Measurements from ENCODE around the gene MAL.

Gene MAL

DNA sequence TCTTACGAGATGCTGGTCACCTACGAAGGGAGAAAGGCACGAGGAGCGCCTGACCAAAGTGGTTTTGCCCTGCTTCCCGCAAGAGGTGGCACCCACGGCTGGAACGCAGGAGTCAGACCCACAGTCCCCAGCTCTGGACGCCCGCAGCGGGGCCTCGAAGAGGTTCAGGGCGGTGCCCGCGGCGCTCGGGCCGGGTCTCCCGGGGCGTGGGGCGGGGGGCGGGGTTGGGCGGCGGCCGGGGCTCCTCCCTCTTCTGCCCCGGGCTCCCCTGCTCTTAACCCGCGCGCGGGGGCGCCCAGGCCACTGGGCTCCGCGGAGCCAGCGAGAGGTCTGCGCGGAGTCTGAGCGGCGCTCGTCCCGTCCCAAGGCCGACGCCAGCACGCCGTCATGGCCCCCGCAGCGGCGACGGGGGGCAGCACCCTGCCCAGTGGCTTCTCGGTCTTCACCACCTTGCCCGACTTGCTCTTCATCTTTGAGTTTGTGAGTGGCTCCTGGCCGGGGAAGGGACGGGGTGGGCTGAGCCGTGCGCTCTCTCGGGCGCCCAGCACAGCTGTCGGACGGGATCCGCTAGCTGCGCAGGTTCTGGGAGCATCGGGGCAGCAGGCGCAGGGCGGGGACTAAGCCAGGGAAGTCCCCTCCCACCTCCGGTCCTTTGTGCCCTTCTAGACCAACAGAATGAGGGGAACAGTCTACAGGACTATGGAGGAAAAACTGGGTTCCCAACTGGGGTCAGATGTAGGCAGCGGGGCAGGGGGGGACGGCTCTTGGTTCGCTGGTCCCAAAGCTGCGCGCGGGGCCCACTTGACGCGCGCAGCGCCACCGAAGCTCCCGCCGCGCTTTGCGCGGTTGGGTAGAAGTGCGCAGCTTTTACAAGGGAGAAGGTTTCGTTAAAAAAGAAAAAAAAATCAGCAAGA is at the start of gene MAL:
Gene MAL, plus strand, starts transcription at position 303 of the 914 bp plus-strand sequence. Its CDS starts 85 bp downstream, at position 388.
- peak in 44 of 58 donors; percentile 13 to 84 (median 65) for DNase-seq

DNA sequence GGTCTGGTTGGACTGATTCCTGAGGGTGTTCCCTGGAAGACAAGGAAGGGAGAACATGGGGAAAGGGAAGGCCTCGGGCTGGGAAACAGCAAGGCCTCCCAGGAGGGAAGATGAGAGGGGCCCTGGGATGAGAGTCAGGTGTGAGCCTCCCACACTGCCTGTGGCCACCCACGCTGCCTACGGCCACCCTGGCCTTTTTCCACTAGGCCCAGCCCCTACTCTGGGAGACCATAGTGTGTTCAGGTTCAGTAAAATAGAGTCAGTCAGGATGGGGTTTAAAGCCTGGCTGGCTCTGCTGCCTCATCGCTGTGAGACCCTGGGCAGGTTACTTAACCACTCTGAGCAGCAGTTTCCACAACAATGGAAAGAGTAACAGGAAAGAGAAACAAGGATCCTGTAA is 47.7 kb upstream of the MAL start:
- no peak for DNase-seq

DNA sequence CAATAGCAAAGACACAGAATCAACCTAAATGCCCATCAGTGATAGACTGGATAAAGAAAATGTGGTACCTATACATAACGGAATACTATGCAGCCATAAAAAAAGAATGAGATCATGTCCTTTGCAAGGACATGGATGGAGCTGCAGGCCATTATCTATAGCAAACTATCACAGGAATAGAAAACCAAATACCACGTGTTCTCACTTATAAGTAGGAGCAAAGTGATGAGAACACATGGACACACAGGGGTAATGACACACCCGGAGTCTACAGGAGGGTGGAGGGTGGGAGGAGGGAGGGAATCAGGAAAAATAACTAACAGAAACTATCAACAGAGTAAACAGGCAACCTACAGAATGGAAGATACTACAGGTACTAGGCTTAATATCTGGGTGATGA is 46.6 kb upstream of the MAL start:
- no peak for DNase-seq

DNA sequence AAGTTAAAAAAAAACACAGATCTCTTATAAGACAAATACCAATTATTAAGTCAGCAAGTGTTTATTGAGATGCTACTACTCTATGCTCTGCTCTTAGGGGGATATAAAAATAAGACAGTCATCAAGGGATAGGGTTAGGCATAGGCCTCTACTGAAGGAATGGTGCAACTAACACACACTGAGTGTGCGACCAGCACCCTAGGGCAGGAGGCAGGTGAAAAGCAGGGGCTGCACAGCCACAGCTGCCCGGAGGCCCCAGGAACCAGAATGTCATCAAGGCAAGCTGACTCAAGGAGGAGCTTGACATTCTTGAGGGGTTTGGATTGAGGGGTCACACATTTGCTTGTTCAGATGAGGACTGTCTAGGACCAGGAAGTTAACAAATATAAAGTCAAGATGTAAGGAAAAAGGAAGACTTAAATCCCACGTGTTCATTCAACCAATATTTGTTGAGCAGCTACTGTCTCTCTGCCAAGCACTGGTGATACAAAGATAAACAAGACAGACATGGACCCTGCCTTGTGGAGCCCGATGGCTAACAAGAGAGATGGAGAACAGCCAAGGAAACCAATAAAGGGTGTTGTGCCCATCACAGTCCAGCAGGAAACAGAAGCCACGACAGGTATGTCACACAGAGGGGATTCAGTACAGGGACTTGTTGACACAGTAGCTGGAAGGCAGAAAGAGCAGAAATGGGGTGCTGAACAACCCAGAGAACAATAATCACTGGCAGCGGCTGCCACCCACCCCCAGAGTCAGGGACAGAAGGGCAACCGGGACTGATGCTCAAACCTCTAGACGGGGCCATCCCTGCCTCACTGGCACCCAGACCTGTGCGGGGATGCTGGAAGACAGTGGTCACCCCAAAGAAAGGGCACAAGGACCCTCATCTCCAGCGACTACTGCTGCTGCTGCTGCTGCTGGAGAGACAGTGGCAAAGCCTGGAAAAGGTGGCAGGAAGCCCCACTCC is 45.8 kb upstream of the MAL start:
- DNase-seq: no peak

DNA sequence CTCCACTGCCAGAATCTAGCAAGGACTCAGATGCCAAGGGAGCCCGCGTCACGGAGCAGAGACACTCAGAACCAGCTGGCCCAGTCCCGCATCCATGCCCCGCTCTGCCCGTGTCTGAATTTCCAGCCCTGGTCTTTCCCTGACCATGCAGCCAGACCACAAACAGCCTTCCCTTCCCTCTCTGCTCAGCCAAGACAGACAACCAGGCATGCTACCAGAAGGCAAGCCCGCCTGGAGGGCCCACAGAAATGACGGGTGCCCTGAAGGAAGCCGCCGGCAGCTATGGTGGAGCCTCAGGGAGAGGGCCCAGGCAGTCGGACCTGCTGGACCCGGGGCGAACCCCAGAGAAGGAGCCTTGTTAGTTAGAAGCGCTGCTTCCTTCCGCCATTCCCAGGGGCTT is 45.1 kb upstream of the MAL start:
- no peak for DNase-seq

DNA sequence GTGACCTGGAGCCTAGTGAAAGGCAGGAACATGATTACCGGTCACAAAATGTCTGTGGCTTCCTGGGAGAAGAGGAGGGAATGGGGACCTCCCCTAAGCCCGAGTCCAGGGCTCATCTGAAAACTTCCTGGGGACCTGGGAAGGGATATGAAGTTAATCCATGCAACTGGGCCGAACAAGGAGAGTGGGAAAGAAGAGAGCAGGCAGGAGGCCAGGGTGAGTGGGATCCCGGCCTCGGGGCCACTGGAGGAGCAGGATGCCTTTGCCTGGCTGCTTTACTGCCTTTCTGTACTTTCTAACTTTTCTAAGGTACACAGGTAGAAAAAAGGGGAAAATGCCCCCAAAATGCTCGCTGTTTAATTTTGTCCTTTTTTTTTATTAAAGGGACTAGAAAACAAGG is 43.4 kb upstream of the MAL start:
- DNase-seq: no peak

DNA sequence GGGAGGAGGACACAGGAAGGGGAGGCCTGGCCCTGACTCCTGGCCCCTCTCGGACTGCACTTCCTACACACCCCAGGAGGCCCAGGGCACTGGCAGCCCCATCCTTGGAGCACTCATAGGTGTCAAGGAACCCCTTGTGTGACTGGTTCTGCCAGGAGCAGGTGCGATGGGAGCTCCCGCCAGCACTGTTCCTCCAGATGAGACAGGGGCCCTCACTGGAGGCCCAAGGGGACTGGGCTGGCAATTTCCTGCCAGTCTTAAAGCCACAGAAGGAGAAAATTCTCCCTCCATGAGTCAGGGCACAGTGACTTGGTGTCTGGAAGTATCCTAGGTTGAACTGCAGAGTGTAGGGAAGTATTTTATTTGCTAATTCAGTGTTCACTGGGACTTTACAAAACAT is 42.8 kb upstream of the MAL start:
- DNase-seq: no peak

DNA sequence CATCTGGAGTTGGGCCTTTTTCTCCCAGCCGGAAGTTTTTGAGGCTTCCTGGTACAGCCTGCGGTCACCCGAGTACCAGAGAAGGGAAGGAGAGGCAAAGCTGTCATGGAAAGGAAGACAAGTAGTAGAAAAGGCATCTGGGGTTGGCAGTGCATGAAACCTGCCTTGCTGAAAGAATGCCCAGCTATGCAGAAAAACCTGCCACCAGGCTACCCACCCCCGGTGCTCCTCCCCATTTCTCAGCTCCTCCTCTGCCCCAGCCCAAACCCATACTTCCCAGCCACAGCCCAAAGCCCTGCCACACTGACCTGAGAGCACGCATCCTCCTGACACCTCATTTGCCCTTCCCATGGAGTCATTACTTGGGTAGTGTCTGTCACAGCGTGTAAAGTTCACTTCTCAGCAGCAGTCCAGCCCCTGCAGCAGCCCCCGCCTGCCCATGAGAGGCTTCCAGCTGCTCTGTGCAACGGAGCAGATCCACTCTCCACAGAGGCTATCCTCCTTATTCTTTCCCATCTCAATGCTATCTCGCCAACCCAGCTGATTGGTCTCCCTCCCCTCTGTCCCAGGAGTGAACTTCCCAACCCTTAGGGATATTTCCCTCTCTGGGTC is 40.4 kb upstream of the MAL start:
- no peak for DNase-seq

DNA sequence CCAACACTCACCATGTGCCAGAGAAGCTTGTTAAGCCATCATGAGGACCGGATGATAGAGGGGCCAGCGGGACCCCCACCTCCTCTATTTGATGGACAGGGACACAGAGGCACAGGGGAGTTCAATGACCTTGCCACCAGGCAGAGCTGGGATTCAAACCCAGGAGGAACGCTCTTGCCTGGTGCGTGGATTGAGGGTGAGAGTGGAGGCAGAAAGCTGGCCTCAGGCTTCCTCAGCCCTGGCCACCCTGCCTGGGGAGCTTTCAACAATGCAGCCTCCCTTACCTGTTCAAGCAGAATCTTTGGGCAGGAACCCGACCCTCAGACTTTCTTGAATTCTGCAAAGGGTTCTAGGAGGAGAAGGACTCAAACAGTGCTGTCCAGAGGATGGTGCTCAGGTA is 39.9 kb upstream of the MAL start:
- DNase-seq: no peak

DNA sequence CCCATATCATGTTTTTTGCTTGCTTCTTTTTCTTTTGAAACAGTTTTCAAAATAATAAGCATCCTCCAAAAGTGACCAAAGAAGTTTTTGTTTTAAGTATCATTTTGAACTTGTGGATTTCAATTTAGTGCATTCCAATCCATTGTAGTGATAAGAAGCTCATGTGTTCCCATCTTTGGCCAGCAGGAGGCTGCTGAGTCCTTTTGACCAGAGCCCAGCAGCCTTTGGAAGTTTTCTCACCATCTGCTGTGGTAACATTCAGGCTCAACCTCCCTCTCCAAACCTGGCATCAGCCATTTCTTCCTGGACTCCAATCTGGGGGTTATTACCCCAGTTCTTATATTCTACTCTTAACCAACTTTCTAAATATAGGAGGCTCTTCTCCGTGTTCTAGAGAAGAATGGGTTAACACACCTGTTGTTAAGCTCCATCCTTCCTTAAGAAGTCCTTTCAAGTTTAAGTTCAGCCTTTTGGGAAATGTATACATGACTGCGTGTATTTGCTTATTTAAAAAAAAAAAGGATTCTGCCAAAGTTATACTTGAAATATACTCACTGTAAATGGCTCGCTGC is 39.0 kb upstream of the MAL start:
- DNase-seq: peak in 43 of 58 donors; percentile 2 to 68 (median 24)

DNA sequence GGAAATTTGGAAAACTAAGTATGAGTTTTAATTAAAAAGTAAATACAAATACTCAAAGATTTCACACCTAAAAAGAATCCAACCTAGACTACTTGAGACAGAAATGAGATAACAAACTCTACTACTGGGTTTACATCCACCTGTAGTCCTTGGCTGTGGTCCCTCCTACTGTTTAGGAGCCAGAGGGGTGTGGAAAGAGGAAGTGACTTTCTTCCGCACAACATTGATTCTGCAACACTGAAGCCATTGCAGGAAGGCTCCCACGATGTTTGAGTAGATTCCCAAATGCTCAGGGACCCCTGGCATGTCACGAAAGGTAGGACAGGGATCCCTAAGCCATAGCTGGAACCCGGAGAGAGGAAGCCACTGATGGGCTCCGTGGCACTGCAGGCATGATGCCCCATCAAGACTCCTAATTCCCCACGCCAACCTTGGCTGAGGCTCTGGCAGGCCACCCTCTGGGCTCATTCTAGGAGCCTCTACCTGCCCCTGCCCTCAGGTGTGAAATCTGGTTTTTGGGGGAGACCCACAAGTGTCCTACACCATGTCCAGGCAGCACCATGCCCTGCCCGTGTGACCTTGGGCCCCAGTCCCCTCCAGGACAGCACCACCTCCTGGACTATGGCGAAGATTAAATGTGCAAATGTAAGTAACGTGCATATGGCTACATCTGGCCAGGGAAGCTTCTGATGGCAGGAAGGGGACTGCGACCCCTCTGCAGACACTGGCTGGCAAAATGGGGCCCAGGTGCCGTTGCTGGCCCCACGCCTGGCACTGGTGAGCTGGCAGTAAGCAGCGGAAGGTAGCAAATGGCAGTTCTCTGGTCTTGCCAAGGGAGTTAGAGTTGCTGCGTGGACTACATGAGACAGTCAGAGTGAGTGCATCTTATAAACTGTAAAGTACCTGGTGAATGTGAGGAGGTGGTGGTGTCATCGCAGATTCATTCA is 38.2 kb upstream of the MAL start:
- no peak for DNase-seq

DNA sequence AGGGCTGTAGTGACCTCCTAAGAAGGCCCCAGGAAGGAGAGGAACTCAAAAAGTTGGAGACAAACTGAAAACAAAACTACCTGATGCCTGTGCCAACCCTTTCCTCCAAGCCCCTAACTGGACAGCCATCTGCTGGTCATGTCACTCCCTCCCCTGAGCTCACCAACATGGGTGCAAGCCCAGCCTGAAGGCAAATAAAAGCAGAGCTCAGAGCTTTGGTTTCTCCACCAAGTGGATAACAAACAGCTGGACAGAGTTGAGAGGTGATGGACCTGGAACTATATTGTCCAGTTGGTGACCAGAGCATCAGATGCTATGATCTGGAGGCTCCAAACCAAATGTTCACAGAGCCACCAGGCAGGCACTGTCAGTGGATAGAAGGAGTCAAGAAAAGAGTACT is 34.6 kb upstream of the MAL start:
- DNase-seq: no peak

DNA sequence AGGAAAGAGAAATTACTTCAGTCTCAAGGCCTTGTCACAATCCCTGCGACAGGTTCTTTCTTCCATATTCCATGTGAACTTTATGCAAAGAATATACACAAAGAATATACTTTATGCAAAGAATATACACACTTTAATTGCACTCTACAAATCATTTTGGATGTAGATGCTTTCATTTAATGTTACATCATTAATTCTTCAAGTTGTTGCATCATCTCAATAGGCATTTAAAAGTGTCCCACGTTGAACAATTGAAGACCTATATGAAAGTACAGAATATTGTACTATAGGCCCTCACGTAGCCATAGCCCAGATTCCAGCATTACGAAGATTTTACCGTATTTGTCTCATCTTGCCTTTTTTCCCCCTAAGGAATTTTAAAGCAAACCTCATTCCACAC is 33.1 kb upstream of the MAL start:
- DNase-seq: no peak

DNA sequence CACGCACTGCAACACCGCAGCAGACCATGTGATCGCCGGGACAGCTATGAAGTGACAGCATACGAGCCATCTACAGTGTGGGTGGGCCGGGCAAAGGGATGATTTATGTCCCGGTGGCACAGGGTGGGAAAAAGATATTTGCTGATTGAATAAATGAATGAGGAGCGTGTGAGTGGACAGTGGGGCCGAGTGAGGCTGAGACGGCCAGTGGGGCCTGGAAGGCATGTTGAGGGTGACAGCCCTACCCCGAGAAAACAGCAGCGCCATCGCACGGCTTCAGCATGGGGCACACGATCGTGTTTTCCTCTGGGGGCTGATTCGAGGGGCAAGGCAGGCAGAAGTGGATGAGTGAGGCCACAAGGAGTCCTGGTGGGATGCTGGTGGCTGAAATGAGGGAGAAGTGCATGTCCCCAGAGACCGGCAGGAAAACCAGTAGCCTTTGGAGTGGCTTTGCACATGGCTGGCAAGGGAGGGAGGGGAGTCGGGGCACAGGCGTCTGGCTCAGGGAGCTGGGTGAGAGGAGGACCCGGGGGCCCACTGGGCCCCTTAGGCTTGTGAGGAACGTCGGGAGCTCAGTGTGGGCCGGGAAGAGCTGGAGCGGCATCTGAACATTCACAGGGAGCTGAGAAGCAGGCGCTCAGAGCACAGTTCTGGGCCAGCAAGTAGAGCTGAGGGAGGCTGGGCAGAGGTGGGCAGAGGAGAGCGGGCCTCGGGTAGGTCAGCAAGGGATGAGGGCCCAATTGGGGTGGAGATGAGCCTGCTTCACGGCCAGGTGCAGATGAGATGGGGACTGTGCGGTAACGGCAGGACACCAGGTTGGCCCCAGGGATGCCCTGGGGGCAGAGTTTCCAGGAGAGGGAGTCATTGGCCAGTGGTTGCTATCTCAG is 32.1 kb upstream of the MAL start:
- DNase-seq: no peak

DNA sequence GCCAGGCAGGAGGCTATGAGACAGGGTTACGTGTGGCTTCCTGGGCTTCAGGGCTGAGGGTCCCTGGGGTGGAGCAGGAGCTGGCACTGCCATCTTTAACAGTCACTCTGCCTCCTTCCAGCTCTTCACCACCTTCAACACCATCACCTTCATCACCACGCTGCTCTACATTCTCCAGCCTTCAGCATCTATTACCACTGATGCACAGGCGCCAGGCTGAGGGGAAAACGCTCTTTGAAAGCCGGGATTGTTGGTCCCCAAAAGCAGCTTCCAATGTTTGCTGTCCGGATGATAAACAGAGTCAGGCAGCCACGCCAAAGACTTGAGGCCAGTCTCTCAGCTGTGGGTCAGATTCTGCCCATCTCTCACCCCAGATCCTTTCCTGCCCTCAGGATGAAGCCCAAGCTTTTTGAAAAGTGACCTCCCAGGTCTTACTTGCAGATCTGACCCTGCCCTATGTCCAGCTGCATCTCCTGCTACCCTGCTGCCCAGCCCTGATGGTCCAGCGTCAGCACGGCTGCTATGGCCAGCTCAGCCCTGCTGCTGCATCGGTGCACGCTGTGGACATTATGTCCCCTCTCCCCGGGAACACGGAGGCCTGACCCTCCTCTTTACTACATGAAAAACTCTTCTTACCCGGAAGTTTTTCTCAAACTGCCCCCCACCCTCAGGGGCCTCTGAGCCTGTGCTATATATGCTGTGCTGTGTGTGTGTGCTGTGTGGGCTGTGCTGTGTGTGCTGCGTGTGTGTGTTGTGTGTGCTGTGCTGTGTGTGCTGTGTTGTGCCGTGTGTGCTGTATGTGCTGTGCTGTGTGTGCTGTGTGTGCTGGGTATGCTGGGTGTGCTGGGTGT is 31.2 kb upstream of the MAL start:
- no peak for DNase-seq

DNA sequence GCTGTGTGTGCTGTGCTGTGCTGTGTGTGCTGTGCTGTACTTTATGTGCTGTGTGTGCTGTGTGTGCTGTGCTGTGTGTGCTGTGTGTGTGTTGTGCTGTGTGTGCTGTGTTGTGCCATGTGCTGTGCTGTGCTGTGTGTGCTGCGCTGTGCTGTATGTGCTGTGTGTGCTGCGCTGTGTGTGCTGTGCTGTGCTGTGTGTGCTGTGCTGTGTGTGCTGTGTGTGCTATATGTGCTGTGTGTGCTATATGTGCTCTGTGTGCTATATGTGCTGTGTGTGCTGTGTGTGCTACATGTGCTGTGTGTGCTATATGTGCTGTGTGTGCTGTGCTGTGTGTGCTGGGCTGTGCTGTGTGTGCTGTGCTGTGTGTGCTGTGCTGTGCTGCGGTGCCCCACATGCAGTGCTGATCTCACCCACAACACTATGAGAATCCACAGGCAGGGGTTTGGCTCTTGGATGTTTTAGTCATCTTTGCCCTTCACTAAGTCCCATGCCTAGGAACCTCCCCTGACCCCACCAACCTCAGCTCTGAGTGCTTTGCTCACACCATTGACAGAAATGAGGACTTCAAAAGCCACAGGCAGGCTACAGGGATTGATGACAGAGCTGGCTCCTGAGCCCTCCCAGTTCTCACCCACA is 30.5 kb upstream of the MAL start:
- DNase-seq: no peak

DNA sequence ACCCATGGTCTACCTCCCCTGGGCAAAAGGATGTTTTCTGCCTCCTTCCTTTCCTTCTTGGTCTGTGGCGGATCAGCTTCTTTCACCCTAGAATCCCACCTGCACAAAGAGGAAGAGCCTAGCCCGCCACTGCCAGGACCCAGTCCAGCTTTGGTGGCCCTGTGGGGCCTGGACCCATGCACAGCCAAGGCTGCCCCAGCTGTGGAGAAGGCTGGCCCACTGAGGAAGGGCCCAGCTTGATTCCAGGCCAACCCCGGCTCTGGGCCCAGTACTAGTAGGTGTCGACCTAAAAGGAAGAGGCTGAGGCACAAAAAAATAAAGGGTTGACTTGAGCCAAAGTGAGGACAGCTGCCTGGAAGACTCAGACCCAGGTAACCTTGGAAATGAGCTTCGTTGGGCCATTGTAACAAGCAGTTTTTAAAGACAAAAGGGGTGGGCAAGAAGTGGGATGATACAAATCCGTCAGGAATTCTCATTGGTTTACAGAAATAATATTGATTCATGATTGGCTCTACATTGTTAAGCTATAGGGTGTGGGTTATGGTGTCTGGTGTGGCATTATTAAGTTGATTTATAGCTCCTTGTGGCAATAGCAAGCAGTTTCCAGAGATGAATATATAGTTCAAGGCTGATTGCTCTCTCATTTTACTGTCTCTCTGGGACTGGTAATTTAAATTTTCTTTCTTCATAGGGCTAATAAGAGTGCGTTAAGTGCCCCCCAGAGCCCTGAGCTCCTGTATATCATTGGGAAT is 29.8 kb upstream of the MAL start:
- no peak for DNase-seq
